NCI-H128 (cell line): ENCODE results near the gene CCL23.
"Not testable (repeated sequence)": the region's sequence is repeated elsewhere in the genome, so short reads cannot be mapped to it uniquely, and the experiment has no call there.

Experiments
- DNase-seq: peaks from one replicate; lab custom pipeline; 2025; ENCODE audit not compliant: unreplicated experiment; lab: John Stamatoyannopoulos, UW

Gene CCL23

GRCh38 chr17:36004594-36005108 is 13.1 kb downstream of the CCL23 start:
- DNase-seq, result no peak

GRCh38 chr17:36002631-36003030 is 15.1 kb downstream of the CCL23 start:
- DNase-seq, result no peak

- no peak for DNase-seq
These were observed 15.7 kb downstream of the CCL23 start for GRCh38 chr17:36001862-36002603.

GRCh38 chr17:36001110-36001771 is 16.5 kb downstream of the CCL23 start, which contains the start of gene CCL15:
CCL15 (minus strand) TSS chr17:36001553; CDS start chr17:36001492, 61 bp downstream.
- DNase-seq, result no peak

GRCh38 chr17:36000732-36001109 is 17.1 kb downstream of the CCL23 start:
- DNase-seq, result no peak

- DNase-seq, result no peak
These were observed 19.0 kb downstream of the CCL23 start for GRCh38 chr17:35998756-35999155.

GRCh38 chr17:35998018-35998545 is 19.7 kb downstream of the CCL23 start:
- DNase-seq, result no peak

- DNase-seq, result not testable (repeated sequence)
These were observed 22.4 kb downstream of the CCL23 start for GRCh38 chr17:35995346-35995745.

- DNase-seq, result no peak
These were observed 26.7 kb downstream of the CCL23 start for GRCh38 chr17:35991075-35991474.

GRCh38 chr17:35988164-35988563 is 29.6 kb downstream of the CCL23 start:
- no peak for DNase-seq

- DNase-seq, result no peak
These were observed 31.1 kb downstream of the CCL23 start, which contains the start of gene CCL14 for GRCh38 chr17:35986643-35987042. CCL14 (minus strand) TSS chr17:35986729; CDS start chr17:35986649, 80 bp downstream.

GRCh38 chr17:35984140-35984539 is 33.6 kb downstream of the CCL23 start:
- no peak for DNase-seq

GRCh38 chr17:35982409-35983191 is 35.2 kb downstream of the CCL23 start:
- no peak for DNase-seq

- no peak for DNase-seq
These were observed 35.9 kb downstream of the CCL23 start for GRCh38 chr17:35981908-35982330.

GRCh38 chr17:35981246-35981645 is 36.5 kb downstream of the CCL23 start, which contains the start of gene CCL16:
CCL16 (minus strand) TSS chr17:35981497; CDS start chr17:35981420, 77 bp downstream.
- DNase-seq, result no peak

- no peak for DNase-seq
These were observed 39.4 kb downstream of the CCL23 start for GRCh38 chr17:35978346-35978745.

GRCh38 chr17:35977509-35977908 is 40.3 kb downstream of the CCL23 start:
- no peak for DNase-seq

- DNase-seq, result no peak
These were observed 44.2 kb downstream of the CCL23 start for GRCh38 chr17:35973333-35974260.

- DNase-seq, result no peak
These were observed 44.8 kb downstream of the CCL23 start for GRCh38 chr17:35972945-35973332.

- no peak for DNase-seq
These were observed 45.2 kb downstream of the CCL23 start for GRCh38 chr17:35972535-35972934.
